Panc1 (cell line): Measurements from ENCODE around the gene TPSG1.

ENCODE experiments used
- CTCF ChIP-seq: fragments of 450-650 bp; IDR thresholded peaks from 2 replicates; pipeline ENCODE4 v1.5.1; 2017; ENCODE audit warnings: mild to moderate bottlenecking
- POLR2AphosphoS5 ChIP-seq: IDR thresholded peaks from 2 replicates; pipeline ENCODE4 v1.6.1; 2012; ENCODE audit warnings: mild to moderate bottlenecking, low read depth, low read length, moderate library complexity
- SIN3A ChIP-seq: IDR thresholded peaks from 2 replicates; pipeline ENCODE4 v1.6.1; 2012; ENCODE audit warnings: low read depth, mild to moderate bottlenecking, low read length, moderate library complexity, borderline replicate concordance; ENCODE audit not compliant: insufficient read depth
- TCF7L2 ChIP-seq: IDR thresholded peaks from 2 replicates; pipeline ENCODE4 v1.6.1; 2011; ENCODE audit warnings: mild to moderate bottlenecking, low read depth, low read length, inconsistent platforms
- TF ChIP-seq, protein P1 (sequence below), 2 experiments: IDR thresholded peaks; 2 replicates each; pipeline ENCODE4 v1.6.1; 2011 to 2012; ENCODE audit warnings: low read depth in 2 of 2, control low read depth in 1 of 2, low read length in 1 of 2, mild to moderate bottlenecking in 1 of 2, moderate library complexity in 1 of 2; ENCODE audit not compliant: insufficient read depth in 1 of 2

- TF ChIP-seq CTCF, result no peak
- TF ChIP-seq, protein P1, sequence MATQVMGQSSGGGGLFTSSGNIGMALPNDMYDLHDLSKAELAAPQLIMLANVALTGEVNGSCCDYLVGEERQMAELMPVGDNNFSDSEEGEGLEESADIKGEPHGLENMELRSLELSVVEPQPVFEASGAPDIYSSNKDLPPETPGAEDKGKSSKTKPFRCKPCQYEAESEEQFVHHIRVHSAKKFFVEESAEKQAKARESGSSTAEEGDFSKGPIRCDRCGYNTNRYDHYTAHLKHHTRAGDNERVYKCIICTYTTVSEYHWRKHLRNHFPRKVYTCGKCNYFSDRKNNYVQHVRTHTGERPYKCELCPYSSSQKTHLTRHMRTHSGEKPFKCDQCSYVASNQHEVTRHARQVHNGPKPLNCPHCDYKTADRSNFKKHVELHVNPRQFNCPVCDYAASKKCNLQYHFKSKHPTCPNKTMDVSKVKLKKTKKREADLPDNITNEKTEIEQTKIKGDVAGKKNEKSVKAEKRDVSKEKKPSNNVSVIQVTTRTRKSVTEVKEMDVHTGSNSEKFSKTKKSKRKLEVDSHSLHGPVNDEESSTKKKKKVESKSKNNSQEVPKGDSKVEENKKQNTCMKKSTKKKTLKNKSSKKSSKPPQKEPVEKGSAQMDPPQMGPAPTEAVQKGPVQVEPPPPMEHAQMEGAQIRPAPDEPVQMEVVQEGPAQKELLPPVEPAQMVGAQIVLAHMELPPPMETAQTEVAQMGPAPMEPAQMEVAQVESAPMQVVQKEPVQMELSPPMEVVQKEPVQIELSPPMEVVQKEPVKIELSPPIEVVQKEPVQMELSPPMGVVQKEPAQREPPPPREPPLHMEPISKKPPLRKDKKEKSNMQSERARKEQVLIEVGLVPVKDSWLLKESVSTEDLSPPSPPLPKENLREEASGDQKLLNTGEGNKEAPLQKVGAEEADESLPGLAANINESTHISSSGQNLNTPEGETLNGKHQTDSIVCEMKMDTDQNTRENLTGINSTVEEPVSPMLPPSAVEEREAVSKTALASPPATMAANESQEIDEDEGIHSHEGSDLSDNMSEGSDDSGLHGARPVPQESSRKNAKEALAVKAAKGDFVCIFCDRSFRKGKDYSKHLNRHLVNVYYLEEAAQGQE (IDR thresholded peaks at IDR 0.05; ENCODE audit: insufficient read depth in 1 of 2, low read depth in 2 of 2, low read length in 1 of 2), result no peak
- 0 out of 2 replicates have a peak, but pooled peaks have one; percentile 15 for TF ChIP-seq POLR2AphosphoS5
- TF ChIP-seq SIN3A, result no peak
- TF ChIP-seq TCF7L2, result no peak
These were observed at the start of gene TPSG1 for GRCh38 chr16:1225051-1225451.
